Sciatic nerve (tissue), 2 donors: Measurements from ENCODE around the gene CIBAR2. TPM values are rescaled to one million over a fixed set of nuclear protein-coding genes. Genes with fewer than 3 reads are reported as not detected.
A peak's percentile ranks its signal among the peaks of the same experiment; 100 is the strongest.

Experiments
- ATAC-seq: fragments of 200-7000 bp; cut with Tn5 transposase; one replicate; pipeline ENCODE4 v1.9.1; 2020; ENCODE audit warnings: mild to moderate bottlenecking, moderate library complexity
- DNase-seq: peaks from one replicate; pipeline ENCODE4 v3.0.0-alpha.2; 2020; ENCODE audit warnings: low spot score
- intact Hi-C: fragments of 100-400 bp; cut with DNase I; formaldehyde crosslinking; loops from one replicate; pipeline ENCODE4 v1.14.2; 2022
- total RNA-seq: library from RNA; stranded (reverse); fragmentation: NEBNext Ultra II Directional; extraction: Animal tissue kit (Norgen Biotek cat#: 25700); gene quantifications from one replicate; pipeline ENCODE4 v1.2.1, GENCODE V29; 2021
- donor health status: DM: no; HTN: no; CAD: no.
- donor health status: DM: no; HTN: no; CAD: no.

The CIBAR2 gene
- total RNA-seq, 1 donor from 2014 or later: not detected

GRCh38 chr16:85111184-85111583 is 1.1 kb downstream of the CIBAR2 start:
- ATAC-seq (no peak), DNase-seq (no peak)
- intact Hi-C loops: loop anchor here (10.0 kb wide), 1 partner anchor 604 kb away; no protein-coding TSS in a partner anchor

- ATAC-seq: no peak
- intact Hi-C loops: loop anchor here (10.0 kb wide), 1 partner anchor 605 kb away; no protein-coding TSS in a partner anchor
Observed at GRCh38 chr16:85110105-85110504, 2.2 kb downstream of the CIBAR2 start.

GRCh38 chr16:85107532-85107931 is 4.7 kb downstream of the CIBAR2 start:
- intact Hi-C loops: no loop called here
- no peak for ATAC-seq

More at GRCh38 chr16:85110105-85110504, 2.2 kb downstream of the CIBAR2 start:
- no peak for DNase-seq

GRCh38 chr16:85107083-85107482 is 5.2 kb downstream of the CIBAR2 start:
- DNase-seq (no peak), ATAC-seq (no peak)
- intact Hi-C loops: no loop called here

More at GRCh38 chr16:85107532-85107931, 4.7 kb downstream of the CIBAR2 start:
- DNase-seq: no peak

GRCh38 chr16:85105475-85105874 is 6.8 kb downstream of the CIBAR2 start:
- DNase-seq (no peak), ATAC-seq (no peak)
- intact Hi-C loops: no loop called here

- DNase-seq (no peak), ATAC-seq (peak; percentile 71)
- intact Hi-C loops: no loop called here
Observed at GRCh38 chr16:85104821-85105391, 7.4 kb downstream of the CIBAR2 start.

GRCh38 chr16:85104147-85104546 is 8.1 kb downstream of the CIBAR2 start:
- DNase-seq (no peak), ATAC-seq (no peak)
- intact Hi-C loops: no loop called here

- ATAC-seq (no peak), DNase-seq (no peak)
- intact Hi-C loops: no loop called here
Observed at GRCh38 chr16:85103114-85104079, 8.9 kb downstream of the CIBAR2 start.

GRCh38 chr16:85101956-85102630 is 10.2 kb downstream of the CIBAR2 start:
- no peak for DNase-seq
- intact Hi-C loops: no loop called here
- ATAC-seq: no peak

- intact Hi-C loops: no loop called here
- no peak for DNase-seq
- no peak for ATAC-seq
Observed at GRCh38 chr16:85100265-85100664, 12.0 kb downstream of the CIBAR2 start.

GRCh38 chr16:85098565-85098964 is 13.7 kb downstream of the CIBAR2 start:
- intact Hi-C loops: no loop called here
- DNase-seq (no peak), ATAC-seq (no peak)

- no peak for ATAC-seq
- DNase-seq: no peak
- intact Hi-C loops: no loop called here
Observed at GRCh38 chr16:85096921-85097320, 15.4 kb downstream of the CIBAR2 start.

- intact Hi-C loops: no loop called here
- ATAC-seq (no peak), DNase-seq (no peak)
Observed at GRCh38 chr16:85094812-85095211, 17.5 kb downstream of the CIBAR2 start.

- DNase-seq (no peak), ATAC-seq (no peak)
- intact Hi-C loops: no loop called here
Observed at GRCh38 chr16:85094176-85094805, 18.0 kb downstream of the CIBAR2 start.

GRCh38 chr16:85093705-85094104 is 18.6 kb downstream of the CIBAR2 start:
- ATAC-seq: no peak
- intact Hi-C loops: no loop called here
- DNase-seq: no peak

GRCh38 chr16:85092851-85093250 is 19.4 kb downstream of the CIBAR2 start:
- intact Hi-C loops: no loop called here
- ATAC-seq (no peak), DNase-seq (no peak)

- no peak for ATAC-seq
- intact Hi-C loops: no loop called here
Observed at GRCh38 chr16:85092309-85092708, 20.0 kb downstream of the CIBAR2 start.

GRCh38 chr16:85091522-85091910 is 20.8 kb downstream of the CIBAR2 start:
- DNase-seq (no peak), ATAC-seq (no peak)
- intact Hi-C loops: no loop called here

More at GRCh38 chr16:85092309-85092708, 20.0 kb downstream of the CIBAR2 start:
- no peak for DNase-seq

- intact Hi-C loops: no loop called here
- no peak for DNase-seq
- no peak for ATAC-seq
Observed at GRCh38 chr16:85090873-85091521, 21.3 kb downstream of the CIBAR2 start.
